MM.1S (cell line): ENCODE measurements around the gene CHPT1.

Experiments used
- CTCF ChIP-seq: fragments of 300-600 bp; sonication (generic); IDR thresholded peaks from 2 replicates; pipeline ENCODE4 v1.5.1; 2016; ENCODE audit warnings: antibody characterized with exemption, low read length, mixed read lengths
- EZH2 ChIP-seq: fragments of 300-600 bp; sonication (generic); optimal IDR thresholded peaks from 2 replicates; pipeline ENCODE3; 2017; ENCODE audit warnings: low read depth, mild to moderate bottlenecking, antibody characterized with exemption, low read length, mixed read lengths

DNA sequence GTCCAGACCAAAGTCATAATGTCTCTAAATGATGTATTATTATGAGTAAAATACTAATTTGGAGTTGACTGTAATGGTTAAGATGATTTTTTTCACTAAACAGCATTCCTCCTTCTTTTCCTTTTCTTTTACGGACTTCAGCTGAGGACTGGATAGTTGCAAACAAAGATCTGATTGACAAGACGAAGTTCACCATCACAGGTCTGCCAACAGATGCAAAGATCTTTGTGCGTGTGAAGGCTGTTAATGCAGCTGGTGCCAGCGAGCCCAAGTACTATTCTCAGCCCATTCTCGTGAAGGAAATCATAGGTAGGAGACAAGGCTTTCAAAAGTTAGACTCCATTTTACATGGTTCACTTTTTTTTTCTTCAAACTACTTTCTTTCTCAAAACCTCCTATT, 29.8 kb upstream of the CHPT1 start:
- TF ChIP-seq CTCF (no peak), EZH2 (no peak)
